ENCODE measurements around the gene NR3C1. TPM values are rescaled to one million over a fixed set of nuclear protein-coding genes. Genes with fewer than 3 reads are reported as not detected.

NR3C1 gene
- total RNA-seq, 1 experiment from 2014 or later: 16.0 TPM

- no peak overlapping the region for H3K4me2 ChIP-seq (ENCODE audit: low read length)
- no peaks in the 10 kb centered on the region for H3K27me3 ChIP-seq (ENCODE audit: insufficient read depth, low read length)
- no peak overlapping the region for H3K27ac ChIP-seq (ENCODE audit: low read depth, low read length)
- ChIA-PET CTCF (no interaction called here), POLR2A (no interaction called here), RAD21 (ENCODE audit: low non-redundant PET in 1 of 2, low total read pairs in 2 of 2, uncharacterized antibody in 2 of 2, unreplicated experiment in 2 of 2) (no interaction called here)
- intact Hi-C loops (cut with micrococcal nuclease): no loop called here
- no peak overlapping the region for H2AFZ ChIP-seq (ENCODE audit: low read depth, low read length, poor library complexity, severe bottlenecking)
- H3K9me3 ChIP-seq (ENCODE audit: control insufficient read depth in 1 of 2, insufficient read depth in 1 of 2, low read depth in 1 of 2, low read length in 2 of 2): no peaks in the 10 kb centered on the region; a peak in 1 of 4 replicates
- H3K4me1 ChIP-seq (ENCODE audit: control insufficient read depth in 1 of 2, insufficient read depth in 2 of 2, low read length in 2 of 2): no peaks in the 10 kb centered on the region; a peak in 1 of 4 replicates
- DNase-seq (ENCODE audit: low read depth, low spot score) (no peak), ATAC-seq (no peak)
- no peak for TF ChIP-seq ELF1 (IDR thresholded peaks at IDR 0.05; ENCODE audit: borderline replicate concordance, low read depth)
- TF ChIP-seq POLR2AphosphoS5 (IDR thresholded peaks at IDR 0.05; ENCODE audit: low read depth, low read length): no peak
- no peak for TF ChIP-seq TCF7L2 (IDR thresholded peaks at IDR 0.05; ENCODE audit: borderline replicate concordance, extremely low read depth, insufficient read depth, insufficient read length)
- TF ChIP-seq MAX (IDR thresholded peaks at IDR 0.05): no peak
- TF ChIP-seq ZNF274 (IDR thresholded peaks at IDR 0.05; ENCODE audit: low read depth, low read length): no peak
- TF ChIP-seq ATF3 (IDR thresholded peaks at IDR 0.05): no peak
- no peak for TF ChIP-seq JUND (IDR thresholded peaks at IDR 0.05)
- TF ChIP-seq FOSL1 (IDR thresholded peaks at IDR 0.05; ENCODE audit: low read depth): no peak
- TF ChIP-seq EZH2 (IDR thresholded peaks at IDR 0.05): no peak
- TF ChIP-seq ZFX (IDR thresholded peaks at IDR 0.05): no peak
- TF ChIP-seq POLR2A (IDR thresholded peaks at IDR 0.05; ENCODE audit: borderline replicate concordance, extremely low read depth, insufficient read depth, insufficient read length): no peak
- no peak for TF ChIP-seq EZH2phosphoT487 (IDR thresholded peaks at IDR 0.05; ENCODE audit: borderline replicate concordance)
- TF ChIP-seq CBX3 (IDR thresholded peaks at IDR 0.05; ENCODE audit: low read depth): no peak
- TF ChIP-seq YY1 (IDR thresholded peaks at IDR 0.05; ENCODE audit: extremely low read depth, insufficient replicate concordance, low read depth, low read length): no peak
- no peak for TF ChIP-seq SRF (IDR thresholded peaks at IDR 0.05; ENCODE audit: low read depth)
- TF ChIP-seq EGR1 (IDR thresholded peaks at IDR 0.05; ENCODE audit: low read depth): no peak
- TF ChIP-seq CEBPB (IDR thresholded peaks at IDR 0.05; ENCODE audit: low read depth): no peak
- TF ChIP-seq, protein P1, sequence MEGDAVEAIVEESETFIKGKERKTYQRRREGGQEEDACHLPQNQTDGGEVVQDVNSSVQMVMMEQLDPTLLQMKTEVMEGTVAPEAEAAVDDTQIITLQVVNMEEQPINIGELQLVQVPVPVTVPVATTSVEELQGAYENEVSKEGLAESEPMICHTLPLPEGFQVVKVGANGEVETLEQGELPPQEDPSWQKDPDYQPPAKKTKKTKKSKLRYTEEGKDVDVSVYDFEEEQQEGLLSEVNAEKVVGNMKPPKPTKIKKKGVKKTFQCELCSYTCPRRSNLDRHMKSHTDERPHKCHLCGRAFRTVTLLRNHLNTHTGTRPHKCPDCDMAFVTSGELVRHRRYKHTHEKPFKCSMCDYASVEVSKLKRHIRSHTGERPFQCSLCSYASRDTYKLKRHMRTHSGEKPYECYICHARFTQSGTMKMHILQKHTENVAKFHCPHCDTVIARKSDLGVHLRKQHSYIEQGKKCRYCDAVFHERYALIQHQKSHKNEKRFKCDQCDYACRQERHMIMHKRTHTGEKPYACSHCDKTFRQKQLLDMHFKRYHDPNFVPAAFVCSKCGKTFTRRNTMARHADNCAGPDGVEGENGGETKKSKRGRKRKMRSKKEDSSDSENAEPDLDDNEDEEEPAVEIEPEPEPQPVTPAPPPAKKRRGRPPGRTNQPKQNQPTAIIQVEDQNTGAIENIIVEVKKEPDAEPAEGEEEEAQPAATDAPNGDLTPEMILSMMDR (IDR thresholded peaks at IDR 0.05 in 2 of 3, conservative IDR thresholded peaks at IDR 0.05 in 1 of 3; ENCODE audit: borderline replicate concordance in 1 of 3, insufficient read depth in 1 of 3, low read depth in 2 of 3, low read length in 2 of 3): no peak
- TF ChIP-seq, protein P2, sequence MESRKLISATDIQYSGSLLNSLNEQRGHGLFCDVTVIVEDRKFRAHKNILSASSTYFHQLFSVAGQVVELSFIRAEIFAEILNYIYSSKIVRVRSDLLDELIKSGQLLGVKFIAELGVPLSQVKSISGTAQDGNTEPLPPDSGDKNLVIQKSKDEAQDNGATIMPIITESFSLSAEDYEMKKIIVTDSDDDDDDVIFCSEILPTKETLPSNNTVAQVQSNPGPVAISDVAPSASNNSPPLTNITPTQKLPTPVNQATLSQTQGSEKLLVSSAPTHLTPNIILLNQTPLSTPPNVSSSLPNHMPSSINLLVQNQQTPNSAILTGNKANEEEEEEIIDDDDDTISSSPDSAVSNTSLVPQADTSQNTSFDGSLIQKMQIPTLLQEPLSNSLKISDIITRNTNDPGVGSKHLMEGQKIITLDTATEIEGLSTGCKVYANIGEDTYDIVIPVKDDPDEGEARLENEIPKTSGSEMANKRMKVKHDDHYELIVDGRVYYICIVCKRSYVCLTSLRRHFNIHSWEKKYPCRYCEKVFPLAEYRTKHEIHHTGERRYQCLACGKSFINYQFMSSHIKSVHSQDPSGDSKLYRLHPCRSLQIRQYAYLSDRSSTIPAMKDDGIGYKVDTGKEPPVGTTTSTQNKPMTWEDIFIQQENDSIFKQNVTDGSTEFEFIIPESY (IDR thresholded peaks at IDR 0.05; ENCODE audit: extremely low read depth, insufficient replicate concordance, low read length): no peak
- H3K4me3 ChIP-seq (replicated peaks in 1 of 2; ENCODE audit: low read depth in 1 of 2, low read length in 2 of 2): no peak overlapping the region
- peaks cover 35% of the 10 kb centered on the region; the same call in 1 of the 2 replicates for H3K79me2 ChIP-seq (ENCODE audit: insufficient read depth, low read length)
- H3K36me3 ChIP-seq (ENCODE audit: control insufficient read depth in 1 of 2, insufficient read depth in 2 of 2, low read length in 2 of 2): no peaks in the 10 kb centered on the region
- H3K9me2 ChIP-seq (ENCODE audit: insufficient read depth): no peaks in the 10 kb centered on the region
- no peaks in the 10 kb centered on the region for H4K20me1 ChIP-seq (ENCODE audit: insufficient read depth)
- BruUV-seq (replicated peaks): no TSS peak
- H3K9ac ChIP-seq (ENCODE audit: low read length): no peak overlapping the region
These were observed 12.5 kb downstream of the NR3C1 start for GRCh38 chr5:143390941-143391340.

Data from HCT116 (cell line).